Spleen (tissue), 7 donors: ENCODE measurements around the gene TACR3.

ENCODE experiments used
- POLR2AphosphoS5 ChIP-seq, 3 donors: sonication (generic); formaldehyde crosslinking; IDR thresholded peaks; one replicate each; pipeline ENCODE4 v1.5.1; 2017; ENCODE audit warnings: antibody characterized with exemption in 3 of 3
- TF ChIP-seq, protein P1 (sequence below), 11 experiments: fragments of 200-600 bp in 7 of 11; fragments of 450-650 bp in 4 of 11; sonication (generic) in 4 of 11; IDR thresholded peaks in 8 of 11; conservative IDR thresholded peaks in 3 of 11; 1 replicate in 7 of 11; 2 replicates in 4 of 11; pipeline versions ENCODE4 v1.4.0 to v1.8.0; 2016 to 2021; ENCODE audit warnings: antibody characterized with exemption in 11 of 11, inconsistent platforms in 4 of 11, mild to moderate bottlenecking in 1 of 11
- donor health status: DM: no; HTN: no; CAD: no; lungs with moderate emphysema.
- donor health status: DM: no; HTN: no; CAD: no.
- donor health status: DM: no; HTN: no; CAD: no.

GRCh38 chr4:103753868-103754653, 34.3 kb upstream of the TACR3 start:
- TF ChIP-seq, protein P1, sequence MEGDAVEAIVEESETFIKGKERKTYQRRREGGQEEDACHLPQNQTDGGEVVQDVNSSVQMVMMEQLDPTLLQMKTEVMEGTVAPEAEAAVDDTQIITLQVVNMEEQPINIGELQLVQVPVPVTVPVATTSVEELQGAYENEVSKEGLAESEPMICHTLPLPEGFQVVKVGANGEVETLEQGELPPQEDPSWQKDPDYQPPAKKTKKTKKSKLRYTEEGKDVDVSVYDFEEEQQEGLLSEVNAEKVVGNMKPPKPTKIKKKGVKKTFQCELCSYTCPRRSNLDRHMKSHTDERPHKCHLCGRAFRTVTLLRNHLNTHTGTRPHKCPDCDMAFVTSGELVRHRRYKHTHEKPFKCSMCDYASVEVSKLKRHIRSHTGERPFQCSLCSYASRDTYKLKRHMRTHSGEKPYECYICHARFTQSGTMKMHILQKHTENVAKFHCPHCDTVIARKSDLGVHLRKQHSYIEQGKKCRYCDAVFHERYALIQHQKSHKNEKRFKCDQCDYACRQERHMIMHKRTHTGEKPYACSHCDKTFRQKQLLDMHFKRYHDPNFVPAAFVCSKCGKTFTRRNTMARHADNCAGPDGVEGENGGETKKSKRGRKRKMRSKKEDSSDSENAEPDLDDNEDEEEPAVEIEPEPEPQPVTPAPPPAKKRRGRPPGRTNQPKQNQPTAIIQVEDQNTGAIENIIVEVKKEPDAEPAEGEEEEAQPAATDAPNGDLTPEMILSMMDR (IDR thresholded peaks at IDR 0.05 in 8 of 11, conservative IDR thresholded peaks at IDR 0.05 in 3 of 11), result no peak
- no peak for TF ChIP-seq POLR2AphosphoS5 (IDR thresholded peaks at IDR 0.05)
